Mesothelial cell of epicardium (in vitro differentiated cells): ENCODE data around the gene HIVEP3. TPM values are rescaled to one million over a fixed set of nuclear protein-coding genes. Genes with fewer than 3 reads are reported as not detected.

Source experiments
- DNase-seq, 2 experiments: peaks; one replicate each; pipeline ENCODE4 v3.0.0; 2021; ENCODE audit warnings: low spot score in 2 of 2; ENCODE audit not compliant: unreplicated experiment in 2 of 2
- H3K27ac Mint-ChIP-seq: 2 replicates; pipeline ENCODE4 v1.8.0; 2021; ENCODE audit warnings: mixed read lengths
- H3K27me3 Mint-ChIP-seq: 2 replicates; pipeline ENCODE4 v1.8.0; 2021; ENCODE audit warnings: low read depth, mixed read lengths
- H3K36me3 Mint-ChIP-seq: 2 replicates; pipeline ENCODE4 v1.8.0; 2021; ENCODE audit warnings: mixed read lengths
- H3K4me1 Mint-ChIP-seq: 2 replicates; pipeline ENCODE4 v1.8.0; 2021; ENCODE audit warnings: mixed read lengths
- H3K4me3 Mint-ChIP-seq: 2 replicates; pipeline ENCODE4 v1.8.0; 2021; ENCODE audit warnings: mild to moderate bottlenecking, moderate library complexity, mixed read lengths
- H3K9me3 Mint-ChIP-seq: 2 replicates; pipeline ENCODE4 v1.8.0; 2021; ENCODE audit warnings: mixed read lengths
- total RNA-seq: library from RNA; stranded (reverse); gene quantifications from 3 replicates; pipeline ENCODE4 v1.2.1, GENCODE V29; 2021
- TF ChIP-seq, protein P1 (sequence below): fragments of 200-600 bp; sonication (generic); IDR thresholded peaks from one replicate; pipeline ENCODE4 v1.5.0; 2021; ENCODE audit warnings: antibody characterized with exemption; ENCODE audit not compliant: unreplicated experiment

Gene HIVEP3
- total RNA-seq, 1 donor from 2014 or later: 8.9 TPM

DNA sequence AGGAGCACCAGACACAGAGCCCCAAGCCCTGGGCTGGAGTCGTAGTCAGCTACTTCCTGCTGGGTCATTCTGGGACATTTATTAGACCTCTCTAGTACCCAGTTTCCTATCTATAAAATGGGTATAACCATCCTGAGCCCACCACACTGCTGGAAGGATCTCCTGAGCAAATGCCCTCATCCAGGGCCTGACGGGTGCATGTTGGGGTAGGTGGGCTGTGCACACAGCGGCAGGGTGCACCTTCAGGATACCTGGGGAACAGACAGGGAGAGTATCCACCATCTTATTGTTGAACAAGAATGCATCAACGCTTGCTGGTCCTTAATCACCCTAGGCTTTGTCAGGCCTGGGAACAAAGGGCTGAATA lies 191.0 kb downstream of the HIVEP3 start:
- Mint-ChIP-seq H3K9me3 (no peaks in the 10 kb centered on the region), H3K36me3 (no peaks in the 10 kb centered on the region), H3K27me3 (no peaks in the 10 kb centered on the region), H3K27ac (no peak overlapping the region), H3K4me1 (peaks cover 3% of the 10 kb centered on the region), H3K4me3 (no peak overlapping the region)
- TF ChIP-seq, protein P1, sequence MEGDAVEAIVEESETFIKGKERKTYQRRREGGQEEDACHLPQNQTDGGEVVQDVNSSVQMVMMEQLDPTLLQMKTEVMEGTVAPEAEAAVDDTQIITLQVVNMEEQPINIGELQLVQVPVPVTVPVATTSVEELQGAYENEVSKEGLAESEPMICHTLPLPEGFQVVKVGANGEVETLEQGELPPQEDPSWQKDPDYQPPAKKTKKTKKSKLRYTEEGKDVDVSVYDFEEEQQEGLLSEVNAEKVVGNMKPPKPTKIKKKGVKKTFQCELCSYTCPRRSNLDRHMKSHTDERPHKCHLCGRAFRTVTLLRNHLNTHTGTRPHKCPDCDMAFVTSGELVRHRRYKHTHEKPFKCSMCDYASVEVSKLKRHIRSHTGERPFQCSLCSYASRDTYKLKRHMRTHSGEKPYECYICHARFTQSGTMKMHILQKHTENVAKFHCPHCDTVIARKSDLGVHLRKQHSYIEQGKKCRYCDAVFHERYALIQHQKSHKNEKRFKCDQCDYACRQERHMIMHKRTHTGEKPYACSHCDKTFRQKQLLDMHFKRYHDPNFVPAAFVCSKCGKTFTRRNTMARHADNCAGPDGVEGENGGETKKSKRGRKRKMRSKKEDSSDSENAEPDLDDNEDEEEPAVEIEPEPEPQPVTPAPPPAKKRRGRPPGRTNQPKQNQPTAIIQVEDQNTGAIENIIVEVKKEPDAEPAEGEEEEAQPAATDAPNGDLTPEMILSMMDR: no peak
- DNase-seq: no peak

DNA sequence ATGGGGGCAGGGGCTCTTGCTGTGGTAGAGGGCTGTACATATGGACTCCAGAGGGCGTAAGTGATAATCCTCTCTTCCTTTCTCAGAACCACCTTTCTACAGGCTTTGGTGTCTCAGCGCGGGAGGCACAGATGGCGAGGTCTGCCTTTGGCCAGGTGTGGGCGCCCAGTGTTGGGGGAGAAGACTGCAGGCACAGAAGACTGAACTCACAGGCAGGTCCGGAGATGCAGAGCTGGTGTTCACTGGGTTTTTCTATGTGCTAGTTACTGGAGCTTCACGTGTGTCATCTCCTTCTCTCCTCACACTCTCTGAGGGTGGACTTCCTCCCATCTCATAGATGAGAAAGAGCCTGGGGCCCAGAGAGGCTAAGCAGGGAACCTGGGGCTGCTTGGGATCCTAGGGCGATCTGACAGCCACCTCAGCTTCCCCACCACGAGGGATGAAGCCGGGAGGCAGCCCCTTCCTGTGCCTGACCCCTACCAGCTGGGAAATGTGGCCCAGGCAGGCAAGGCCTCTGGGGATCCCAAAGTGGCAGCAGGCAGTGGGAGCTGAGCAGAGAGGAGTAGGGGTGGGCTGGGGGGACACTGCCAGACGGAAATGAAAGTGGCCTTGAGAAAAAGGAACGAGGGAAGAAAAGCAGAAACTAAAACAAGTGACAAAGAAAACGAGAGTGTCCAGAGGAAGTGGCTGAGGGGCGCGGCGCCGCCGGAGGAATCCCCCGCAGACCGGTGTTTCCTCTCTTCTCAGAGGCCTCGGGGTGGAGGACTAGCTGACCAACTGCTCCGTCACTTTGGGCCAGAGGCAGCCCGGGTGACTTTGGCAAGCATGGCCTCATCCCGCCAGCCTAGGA lies 191.6 kb downstream of the HIVEP3 start:
- Mint-ChIP-seq H3K27me3 (no peaks in the 10 kb centered on the region), H3K4me1 (peaks cover 3% of the 10 kb centered on the region), H3K27ac (no peak overlapping the region), H3K4me3 (no peak overlapping the region), H3K9me3 (no peaks in the 10 kb centered on the region), H3K36me3 (no peaks in the 10 kb centered on the region)
- no peak for DNase-seq
- TF ChIP-seq, protein P1: no peak

GRCh38 chr1:41726292-41726691 lies 192.4 kb downstream of the HIVEP3 start:
- DNase-seq: no peak
- Mint-ChIP-seq H3K4me3 (no peak overlapping the region), H3K9me3 (no peaks in the 10 kb centered on the region), H3K27ac (no peak overlapping the region), H3K27me3 (no peaks in the 10 kb centered on the region), H3K36me3 (no peaks in the 10 kb centered on the region), H3K4me1 (peaks cover 3% of the 10 kb centered on the region)
- TF ChIP-seq, protein P1: no peak

- TF ChIP-seq, protein P1: no peak
- H3K27ac Mint-ChIP-seq: no peak overlapping the region
- no peaks in the 10 kb centered on the region for H3K27me3 Mint-ChIP-seq
- no peak for DNase-seq
- H3K9me3 Mint-ChIP-seq: no peaks in the 10 kb centered on the region
- no peak overlapping the region for H3K4me3 Mint-ChIP-seq
- no peaks in the 10 kb centered on the region for H3K36me3 Mint-ChIP-seq
- H3K4me1 Mint-ChIP-seq: peaks cover 3% of the 10 kb centered on the region
These were observed 193.8 kb downstream of the HIVEP3 start for GRCh38 chr1:41724926-41725325.

DNA sequence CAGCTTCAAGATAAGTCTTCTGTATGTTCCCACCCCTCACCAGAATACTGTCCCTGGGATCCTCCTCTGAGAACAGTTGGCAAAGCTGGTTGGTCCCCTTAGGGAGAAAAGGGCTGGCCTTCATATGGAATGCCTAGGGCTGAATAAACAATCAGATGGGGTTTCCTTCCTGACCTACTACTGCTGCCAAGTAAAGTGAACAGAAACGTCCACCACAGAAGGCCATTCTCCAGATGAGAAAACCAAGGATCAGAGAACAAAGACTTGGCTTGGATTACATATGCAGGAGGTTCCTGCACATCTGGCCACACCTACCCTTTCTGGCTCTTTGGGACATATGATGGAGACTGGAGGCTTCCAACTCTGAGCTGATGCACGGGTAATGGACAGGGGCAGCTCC lies 194.5 kb downstream of the HIVEP3 start:
- H3K36me3 Mint-ChIP-seq: no peaks in the 10 kb centered on the region
- TF ChIP-seq, protein P1: no peak
- H3K4me3 Mint-ChIP-seq: no peak overlapping the region
- no peak overlapping the region for H3K27ac Mint-ChIP-seq
- no peaks in the 10 kb centered on the region for H3K27me3 Mint-ChIP-seq
- no peaks in the 10 kb centered on the region for H3K9me3 Mint-ChIP-seq
- DNase-seq: no peak
- peaks cover 3% of the 10 kb centered on the region for H3K4me1 Mint-ChIP-seq

DNA sequence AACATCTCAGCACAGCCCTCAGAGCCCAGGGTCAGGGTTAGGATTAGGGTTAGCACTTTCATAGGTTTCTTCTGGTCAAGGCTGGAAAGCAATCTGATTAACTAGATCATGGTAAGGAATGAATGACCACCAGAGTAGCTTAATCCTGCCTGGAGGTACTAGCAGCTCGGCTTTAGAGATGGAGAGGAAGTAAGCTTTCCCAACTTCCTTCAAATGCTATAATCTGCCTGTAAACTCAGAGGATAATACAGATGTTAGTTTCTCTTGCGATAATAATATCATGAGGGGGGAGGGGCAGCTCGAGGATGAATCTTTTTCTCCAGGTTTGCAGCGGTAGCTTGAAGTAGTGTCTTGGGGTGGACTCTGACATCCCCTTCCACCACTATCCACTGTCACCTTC lies 194.9 kb downstream of the HIVEP3 start:
- Mint-ChIP-seq H3K36me3 (no peaks in the 10 kb centered on the region), H3K27me3 (no peaks in the 10 kb centered on the region), H3K9me3 (no peaks in the 10 kb centered on the region), H3K4me3 (no peak overlapping the region), H3K4me1 (peaks cover 3% of the 10 kb centered on the region), H3K27ac (no peak overlapping the region)
- no peak for DNase-seq
- TF ChIP-seq, protein P1: no peak
